Skeletal muscle cell (primary cell): ENCODE measurements around the gene NELFA.
"Not testable (repeated sequence)": the region's sequence is repeated elsewhere in the genome, so short reads cannot be mapped to it uniquely, and the experiment has no call there.

Experiments used
- DNase-seq: peaks from one replicate; pipeline ENCODE4 v3.0.0-alpha.2; 2010; ENCODE audit warnings: low read depth
- H3K4me3 ChIP-seq: 2 replicates; pipeline ENCODE4 v1.5.1; 2011; ENCODE audit warnings: low read depth, mild to moderate bottlenecking, control low read depth, low read length, moderate library complexity

Gene NELFA

GRCh38 chr4:1998296-1998695 lies 10.5 kb downstream of the NELFA start:
- no peak for DNase-seq
- no peak overlapping the region for H3K4me3 ChIP-seq

GRCh38 chr4:1997712-1998111 lies 11.1 kb downstream of the NELFA start:
- no peak for DNase-seq
- H3K4me3 ChIP-seq = no peak overlapping the region

- no peak overlapping the region for H3K4me3 ChIP-seq
- DNase-seq = no peak
These were observed 11.7 kb downstream of the NELFA start for GRCh38 chr4:1996866-1997611.

GRCh38 chr4:1994938-1995337 lies 13.8 kb downstream of the NELFA start:
- no peak for DNase-seq
- no peak overlapping the region for H3K4me3 ChIP-seq

GRCh38 chr4:1993718-1994516 lies 14.9 kb downstream of the NELFA start:
- not testable (repeated sequence) for DNase-seq, H3K4me3 ChIP-seq

- DNase-seq = no peak
- no peak overlapping the region for H3K4me3 ChIP-seq
These were observed 15.6 kb downstream of the NELFA start for GRCh38 chr4:1993169-1993516.

- no peak for DNase-seq
- H3K4me3 ChIP-seq = no peak overlapping the region
These were observed 16.2 kb downstream of the NELFA start for GRCh38 chr4:1992468-1993168.

GRCh38 chr4:1991596-1992434 lies 17.0 kb downstream of the NELFA start:
- H3K4me3 ChIP-seq = no peak overlapping the region
- no peak for DNase-seq

- H3K4me3 ChIP-seq = no peak overlapping the region
- DNase-seq = no peak
These were observed 17.7 kb downstream of the NELFA start for GRCh38 chr4:1991087-1991486.

GRCh38 chr4:1990676-1991075 lies 18.1 kb downstream of the NELFA start:
- H3K4me3 ChIP-seq = no peak overlapping the region
- no peak for DNase-seq

GRCh38 chr4:1990348-1990645 lies 18.5 kb downstream of the NELFA start:
- H3K4me3 ChIP-seq = no peak overlapping the region
- DNase-seq = no peak

- no peak for DNase-seq
- H3K4me3 ChIP-seq = no peak overlapping the region
These were observed 19.0 kb downstream of the NELFA start for GRCh38 chr4:1989533-1990347.

- no peak for DNase-seq
- H3K4me3 ChIP-seq = no peak overlapping the region
These were observed 20.4 kb downstream of the NELFA start for GRCh38 chr4:1988327-1988724.

GRCh38 chr4:1987721-1988326 lies 20.9 kb downstream of the NELFA start:
- no peak for DNase-seq
- no peak overlapping the region for H3K4me3 ChIP-seq

GRCh38 chr4:1987296-1987695 lies 21.5 kb downstream of the NELFA start:
- DNase-seq = no peak
- H3K4me3 ChIP-seq = no peak overlapping the region

GRCh38 chr4:1986578-1987210 lies 22.1 kb downstream of the NELFA start:
- DNase-seq = no peak

GRCh38 chr4:1985780-1986577 lies 22.8 kb downstream of the NELFA start:
- no peak for DNase-seq
- H3K4me3 ChIP-seq = no peak overlapping the region

More at GRCh38 chr4:1986578-1987210, 22.1 kb downstream of the NELFA start:
- H3K4me3 ChIP-seq = no peak overlapping the region
